NT2/D1 (cell line): ENCODE measurements around the gene SIK2.

Experiments used
- DNase-seq: peaks from one replicate; pipeline ENCODE4 v3.0.0-alpha.2; 2011; ENCODE audit warnings: low read depth, low spot score
- H3K27me3 ChIP-seq: 2 replicates; pipeline ENCODE4 v1.6.0; 2011; ENCODE audit warnings: mild to moderate bottlenecking; ENCODE audit not compliant: insufficient read length, insufficient read depth
- H3K36me3 ChIP-seq: 2 replicates; pipeline ENCODE4 v1.6.1; 2011; ENCODE audit warnings: mild to moderate bottlenecking, low read length, mixed read lengths; ENCODE audit not compliant: insufficient read depth, insufficient read length
- H3K4me1 ChIP-seq: 2 replicates; pipeline ENCODE4 v1.5.1; 2011; ENCODE audit not compliant: insufficient read depth, insufficient read length
- H3K4me3 ChIP-seq: 2 replicates; pipeline ENCODE4 v1.5.1; 2011; ENCODE audit warnings: low read depth; ENCODE audit not compliant: insufficient read length
- H3K9ac ChIP-seq: 2 replicates; pipeline ENCODE4 v1.6.0; 2011; ENCODE audit warnings: low read depth; ENCODE audit not compliant: insufficient read length
- H3K9me3 ChIP-seq: 2 replicates; pipeline ENCODE4 v1.5.1; 2011; ENCODE audit warnings: mild to moderate bottlenecking, low read length; ENCODE audit not compliant: insufficient read depth
- SUZ12 ChIP-seq: IDR thresholded peaks from 2 replicates; pipeline ENCODE4 v1.6.1; 2011; ENCODE audit not compliant: insufficient read length, insufficient read depth; ENCODE audit errors: extremely low read depth
- YY1 ChIP-seq: IDR thresholded peaks from 2 replicates; pipeline ENCODE4 v1.6.1; 2011; ENCODE audit not compliant: insufficient read length, insufficient read depth
- ZNF274 ChIP-seq: IDR thresholded peaks from 2 replicates; pipeline ENCODE4 v1.6.1; 2011; ENCODE audit warnings: mild to moderate bottlenecking, low read depth, low read length

Gene SIK2

GRCh38 chr11:111719379-111719778, 117.1 kb downstream of the SIK2 start:
- TF ChIP-seq SUZ12 (no peak), YY1 (no peak), ZNF274 (no peak)
- H3K36me3 ChIP-seq = peaks cover 54% of the 10 kb centered on the region
- H3K27me3 ChIP-seq = no peaks in the 10 kb centered on the region
- DNase-seq = no peak
- no peak overlapping the region for H3K4me3 ChIP-seq
- no peaks in the 10 kb centered on the region for H3K4me1 ChIP-seq
- no peaks in the 10 kb centered on the region for H3K9me3 ChIP-seq
- no peak overlapping the region for H3K9ac ChIP-seq

GRCh38 chr11:111720801-111721494, 118.7 kb downstream of the SIK2 start:
- Histone ChIP-seq H3K36me3 (peaks cover 56% of the 10 kb centered on the region), H3K27me3 (no peaks in the 10 kb centered on the region), H3K4me1 (no peaks in the 10 kb centered on the region), H3K9me3 (no peaks in the 10 kb centered on the region), H3K4me3 (no peak overlapping the region), H3K9ac (no peak overlapping the region)
- DNase-seq = no peak
- no peak for TF ChIP-seq YY1
- no peak for TF ChIP-seq SUZ12
- no peak for TF ChIP-seq ZNF274

GRCh38 chr11:111722501-111722900, 120.3 kb downstream of the SIK2 start:
- Histone ChIP-seq H3K27me3 (no peaks in the 10 kb centered on the region), H3K9me3 (no peaks in the 10 kb centered on the region), H3K4me1 (no peaks in the 10 kb centered on the region), H3K4me3 (no peak overlapping the region), H3K36me3 (peaks cover 68% of the 10 kb centered on the region), H3K9ac (no peak overlapping the region)
- DNase-seq = no peak
- TF ChIP-seq SUZ12 = no peak
- TF ChIP-seq YY1 = no peak
- no peak for TF ChIP-seq ZNF274

GRCh38 chr11:111723595-111723994, 121.3 kb downstream of the SIK2 start:
- Histone ChIP-seq H3K27me3 (no peaks in the 10 kb centered on the region), H3K4me1 (no peaks in the 10 kb centered on the region), H3K36me3 (peaks cover 71% of the 10 kb centered on the region), H3K4me3 (no peak overlapping the region), H3K9me3 (no peaks in the 10 kb centered on the region), H3K9ac (no peak overlapping the region)
- DNase-seq = no peak
- TF ChIP-seq SUZ12 = no peak
- no peak for TF ChIP-seq ZNF274
- TF ChIP-seq YY1 = no peak

- Histone ChIP-seq H3K4me3 (no peak overlapping the region), H3K9me3 (no peaks in the 10 kb centered on the region), H3K9ac (no peak overlapping the region), H3K4me1 (no peaks in the 10 kb centered on the region), H3K27me3 (no peaks in the 10 kb centered on the region), H3K36me3 (peaks cover 69% of the 10 kb centered on the region)
- TF ChIP-seq SUZ12 (no peak), ZNF274 (no peak)
- DNase-seq = no peak
Measured at GRCh38 chr11:111724615-111725129, 122.4 kb downstream of the SIK2 start.

- no peaks in the 10 kb centered on the region for H3K9me3 ChIP-seq
- no peak for DNase-seq
- no peaks in the 10 kb centered on the region for H3K4me1 ChIP-seq
- H3K27me3 ChIP-seq = no peaks in the 10 kb centered on the region
- TF ChIP-seq ZNF274 = no peak
- TF ChIP-seq YY1 = no peak
- no peak for TF ChIP-seq SUZ12
- H3K4me3 ChIP-seq = no peak overlapping the region
- no peak overlapping the region for H3K9ac ChIP-seq
- H3K36me3 ChIP-seq = peaks cover 60% of the 10 kb centered on the region
Measured at GRCh38 chr11:111725621-111726020, 123.4 kb downstream of the SIK2 start.

GRCh38 chr11:111726301-111726713, 124.1 kb downstream of the SIK2 start:
- Histone ChIP-seq H3K9me3 (no peaks in the 10 kb centered on the region), H3K4me1 (peaks cover 5% of the 10 kb centered on the region), H3K27me3 (no peaks in the 10 kb centered on the region), H3K9ac (no peak overlapping the region), H3K4me3 (no peak overlapping the region), H3K36me3 (peaks cover 53% of the 10 kb centered on the region)
- TF ChIP-seq YY1 (no peak), ZNF274 (no peak), SUZ12 (no peak)
- no peak for DNase-seq
